Ascending aorta (tissue), 2 donors: ENCODE measurements around the gene GSTK1. TPM values are rescaled to one million over a fixed set of nuclear protein-coding genes. Genes with fewer than 3 reads are reported as not detected.

Experiments
- DNase-seq, 2 donors: peaks; one replicate each; pipeline ENCODE4 v3.0.0-alpha.2; 2019; ENCODE audit warnings: low spot score in 2 of 2
- H3K27ac ChIP-seq, 2 donors: fragments of 200-600 bp; sonication (generic); one replicate each; pipeline ENCODE4 v1.5.1; 2016 to 2017; ENCODE audit warnings: mild to moderate bottlenecking in 1 of 2
- H3K27me3 ChIP-seq: fragments of 200-600 bp; sonication (generic); one replicate; pipeline ENCODE4 v1.5.1; 2017
- H3K36me3 ChIP-seq, 2 donors: fragments of 200-600 bp; sonication (generic); one replicate each; pipeline ENCODE4 v1.5.1; 2016
- H3K4me1 ChIP-seq, 2 donors: fragments of 200-600 bp; sonication (generic); one replicate each; pipeline ENCODE4 v1.5.1; 2016 to 2017; ENCODE audit warnings: mild to moderate bottlenecking in 1 of 2
- H3K4me3 ChIP-seq, 2 donors: fragments of 200-600 bp; sonication (generic); one replicate each; pipeline ENCODE4 v1.5.1; 2016 to 2017; ENCODE audit warnings: mild to moderate bottlenecking in 1 of 2
- H3K9me3 ChIP-seq, 2 donors: fragments of 200-600 bp; sonication (generic); one replicate each; pipeline ENCODE4 v1.5.1; 2016
- intact Hi-C: fragments of 100-400 bp; cut with DNase I; formaldehyde crosslinking; loops from one replicate; pipeline ENCODE4 v1.15.1; 2023
- total RNA-seq: library from RNA; depleted of rRNA; stranded (reverse); fragments of >200 nt; gene quantifications from one replicate; pipeline ENCODE4 v1.1.0, GENCODE V29; 2016
- TF ChIP-seq, protein P1 (sequence below), 3 experiments: fragments of 200-600 bp in 2 of 3; fragments of 450-650 bp in 1 of 3; sonication (generic) in 2 of 3; IDR thresholded peaks; one replicate each; pipeline ENCODE4 v1.5.1; 2016 to 2019; ENCODE audit warnings: antibody characterized with exemption in 3 of 3, mild to moderate bottlenecking in 1 of 3, moderate library complexity in 1 of 3

Gene GSTK1
- total RNA-seq, 1 donor from 2014 or later: 174 TPM

DNA sequence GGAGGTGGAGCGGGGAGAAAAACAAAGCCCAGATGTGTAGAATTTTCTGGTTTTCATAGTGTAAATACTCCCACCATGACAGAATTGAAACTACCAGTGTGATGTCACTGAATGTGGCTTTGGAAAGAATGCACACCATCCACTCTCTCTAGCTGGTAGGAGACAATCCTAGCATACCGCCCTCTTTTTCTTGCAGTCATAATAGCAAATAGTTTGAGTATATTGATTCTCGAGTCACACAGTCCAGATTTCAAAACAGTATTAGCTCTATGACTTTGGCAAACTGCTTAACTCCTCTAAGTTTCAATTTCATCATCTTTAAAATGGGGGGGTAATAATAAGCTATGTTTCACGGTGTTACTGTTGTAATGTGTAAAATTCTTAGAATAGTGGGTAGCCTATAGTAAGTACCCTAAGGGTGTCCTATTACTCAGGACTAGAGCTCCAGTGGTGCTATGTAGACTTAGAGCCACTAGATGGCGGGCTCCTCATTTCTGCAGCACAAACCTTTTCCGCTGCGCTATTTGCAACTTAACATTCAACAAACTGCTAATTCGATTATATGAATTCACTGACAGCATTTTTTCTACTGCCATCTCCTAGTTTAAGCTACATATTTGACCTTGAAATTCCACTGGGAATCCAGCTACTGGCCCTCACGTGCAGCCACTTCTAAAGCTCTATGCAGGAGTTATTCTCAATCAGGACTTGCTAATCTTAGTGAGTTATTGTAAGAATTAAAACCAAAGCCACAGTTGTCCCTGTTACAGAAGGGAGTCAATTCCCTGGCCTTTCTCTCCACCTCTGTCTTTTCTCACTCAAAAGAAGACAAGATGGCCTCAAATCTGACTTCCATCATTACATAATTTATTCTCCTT lies 22.7 kb upstream of the GSTK1 start:
- H3K27ac ChIP-seq: no peak overlapping the region
- peak in 1 of 2 donors; percentile 78 for DNase-seq

DNA sequence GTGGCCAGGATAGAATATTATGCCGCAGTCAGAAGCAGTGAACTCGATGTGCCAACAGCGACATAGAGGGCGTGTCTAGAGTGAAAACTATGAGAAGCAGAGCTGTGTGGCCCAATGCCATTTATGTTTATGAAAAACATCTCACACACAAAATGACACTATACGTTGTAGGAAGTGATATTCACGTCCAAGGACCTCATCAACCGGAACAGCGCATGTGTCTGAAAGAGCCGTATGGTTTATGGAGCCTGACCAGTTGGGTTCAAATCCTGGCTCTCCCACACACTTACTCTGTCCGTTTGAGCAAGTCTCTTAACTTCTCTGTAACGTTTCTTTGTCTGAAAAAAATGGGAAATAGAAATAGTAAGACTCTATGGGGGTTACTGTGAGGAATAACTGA lies 20.9 kb upstream of the GSTK1 start:
- TF ChIP-seq, protein P1, sequence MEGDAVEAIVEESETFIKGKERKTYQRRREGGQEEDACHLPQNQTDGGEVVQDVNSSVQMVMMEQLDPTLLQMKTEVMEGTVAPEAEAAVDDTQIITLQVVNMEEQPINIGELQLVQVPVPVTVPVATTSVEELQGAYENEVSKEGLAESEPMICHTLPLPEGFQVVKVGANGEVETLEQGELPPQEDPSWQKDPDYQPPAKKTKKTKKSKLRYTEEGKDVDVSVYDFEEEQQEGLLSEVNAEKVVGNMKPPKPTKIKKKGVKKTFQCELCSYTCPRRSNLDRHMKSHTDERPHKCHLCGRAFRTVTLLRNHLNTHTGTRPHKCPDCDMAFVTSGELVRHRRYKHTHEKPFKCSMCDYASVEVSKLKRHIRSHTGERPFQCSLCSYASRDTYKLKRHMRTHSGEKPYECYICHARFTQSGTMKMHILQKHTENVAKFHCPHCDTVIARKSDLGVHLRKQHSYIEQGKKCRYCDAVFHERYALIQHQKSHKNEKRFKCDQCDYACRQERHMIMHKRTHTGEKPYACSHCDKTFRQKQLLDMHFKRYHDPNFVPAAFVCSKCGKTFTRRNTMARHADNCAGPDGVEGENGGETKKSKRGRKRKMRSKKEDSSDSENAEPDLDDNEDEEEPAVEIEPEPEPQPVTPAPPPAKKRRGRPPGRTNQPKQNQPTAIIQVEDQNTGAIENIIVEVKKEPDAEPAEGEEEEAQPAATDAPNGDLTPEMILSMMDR (IDR thresholded peaks at IDR 0.05): no peak
- intact Hi-C loops: loop anchor here (5.0 kb wide), 1 partner anchor 45 kb away; the partner anchor contains the start of gene CASP2
- no peak for DNase-seq
- H3K4me1 ChIP-seq: no peaks in the 10 kb centered on the region
- H3K27ac ChIP-seq: no peak overlapping the region
- no peak overlapping the region for H3K4me3 ChIP-seq
- H3K36me3 ChIP-seq: no peaks in the 10 kb centered on the region
- no peaks in the 10 kb centered on the region for H3K27me3 ChIP-seq
- no peaks in the 10 kb centered on the region for H3K9me3 ChIP-seq

More for the DNA sequence above, 22.7 kb upstream of the GSTK1 start:
- no peaks in the 10 kb centered on the region for H3K9me3 ChIP-seq
- no peak overlapping the region for H3K4me3 ChIP-seq
- no peaks in the 10 kb centered on the region for H3K27me3 ChIP-seq
- intact Hi-C loops: loop anchor here (2.0 to 5.0 kb wide), 3 partner anchors 47 to 176 kb away; partner anchors contain the start of gene CASP2
- no peaks in the 10 kb centered on the region for H3K36me3 ChIP-seq
- no peaks in the 10 kb centered on the region for H3K4me1 ChIP-seq
- TF ChIP-seq, protein P1 (IDR thresholded peaks at IDR 0.05): peak; percentile 60 to 91 (median 83)

DNA sequence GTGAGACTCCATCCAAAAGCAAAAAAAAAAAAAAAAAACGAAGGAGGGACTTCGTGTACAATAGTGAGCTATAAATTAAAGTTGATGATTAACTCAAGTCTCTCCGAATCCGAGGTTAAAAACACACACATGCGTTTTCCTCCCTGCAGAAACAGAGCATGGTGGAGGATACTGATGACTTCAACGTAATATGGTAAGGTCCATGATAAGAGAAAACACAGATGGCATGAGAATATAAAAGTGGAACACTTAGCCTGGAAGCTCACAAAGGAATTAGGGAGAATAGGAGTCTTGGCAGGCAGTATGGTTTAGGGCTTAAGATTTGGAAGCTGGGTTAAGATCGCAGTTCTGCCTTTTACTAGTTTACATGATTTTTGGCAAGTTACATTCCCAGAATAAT lies 20.1 kb upstream of the GSTK1 start:
- TF ChIP-seq, protein P1 (IDR thresholded peaks at IDR 0.05): no peak

DNA sequence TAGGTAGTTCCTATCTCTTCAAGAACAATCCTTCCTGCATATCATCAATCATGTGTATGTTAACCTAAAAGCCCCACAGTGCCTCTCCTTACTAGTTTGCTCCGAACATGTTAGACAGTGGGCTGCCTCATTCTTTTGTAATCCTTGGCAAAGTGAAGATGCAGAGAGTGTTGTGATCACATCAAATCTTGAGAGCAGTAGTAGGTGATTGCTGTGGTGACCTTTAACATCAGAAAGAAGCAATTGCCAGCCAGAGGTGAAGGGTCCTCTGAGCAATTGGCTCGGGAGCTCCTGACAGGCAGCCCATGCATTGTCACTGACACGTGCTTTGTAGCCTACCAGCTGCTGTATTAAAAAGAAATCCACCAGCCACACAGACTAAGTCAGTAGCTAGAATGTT lies 19.6 kb upstream of the GSTK1 start:
- intact Hi-C loops: loop anchor here (5.0 kb wide), 1 partner anchor 44 kb away; the partner anchor contains the start of gene CASP2
- no peak for DNase-seq

More for the DNA sequence above, 20.1 kb upstream of the GSTK1 start:
- H3K27me3 ChIP-seq: no peaks in the 10 kb centered on the region
- no peak for DNase-seq
- H3K9me3 ChIP-seq: no peaks in the 10 kb centered on the region
- H3K36me3 ChIP-seq: no peaks in the 10 kb centered on the region
- no peak overlapping the region for H3K4me3 ChIP-seq
- intact Hi-C loops: loop anchor here (5.0 kb wide), 1 partner anchor 44 kb away; the partner anchor contains the start of gene CASP2
- no peak overlapping the region for H3K27ac ChIP-seq
- H3K4me1 ChIP-seq: no peaks in the 10 kb centered on the region

DNA sequence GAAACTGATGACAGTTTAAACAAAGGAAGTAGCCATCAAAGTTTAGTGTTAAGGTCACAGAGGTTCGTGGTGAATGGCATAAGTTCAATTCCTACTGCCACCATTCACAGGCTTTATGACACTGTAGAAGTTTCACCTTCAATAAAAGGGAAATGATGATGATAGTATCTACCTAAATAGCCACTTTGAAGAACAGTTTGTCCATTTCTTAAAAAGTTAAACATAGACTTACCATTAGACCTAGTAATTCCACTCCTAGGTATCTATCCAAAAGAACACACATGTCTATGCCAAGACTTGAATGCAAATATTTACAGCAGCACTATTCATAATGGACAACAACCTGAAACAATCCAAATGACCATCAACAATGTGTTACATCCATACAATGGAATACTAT lies 18.9 kb upstream of the GSTK1 start:
- Histone ChIP-seq H3K9me3 (no peaks in the 10 kb centered on the region), H3K27me3 (no peaks in the 10 kb centered on the region), H3K4me1 (no peaks in the 10 kb centered on the region), H3K4me3 (no peak overlapping the region), H3K27ac (no peak overlapping the region), H3K36me3 (no peaks in the 10 kb centered on the region)
- TF ChIP-seq, protein P1 (IDR thresholded peaks at IDR 0.05): no peak
- intact Hi-C loops: loop anchor here (5.0 kb wide), 1 partner anchor 43 kb away; the partner anchor contains the start of gene CASP2
- no peak for DNase-seq

More for the DNA sequence above, 19.6 kb upstream of the GSTK1 start:
- no peaks in the 10 kb centered on the region for H3K27me3 ChIP-seq
- H3K9me3 ChIP-seq: no peaks in the 10 kb centered on the region
- H3K36me3 ChIP-seq: no peaks in the 10 kb centered on the region
- no peak overlapping the region for H3K27ac ChIP-seq
- TF ChIP-seq, protein P1 (IDR thresholded peaks at IDR 0.05): no peak
- H3K4me1 ChIP-seq: no peaks in the 10 kb centered on the region
- no peak overlapping the region for H3K4me3 ChIP-seq
